ENCODE measurements around the gene ADRA2A.

Gene ADRA2A

DNA sequence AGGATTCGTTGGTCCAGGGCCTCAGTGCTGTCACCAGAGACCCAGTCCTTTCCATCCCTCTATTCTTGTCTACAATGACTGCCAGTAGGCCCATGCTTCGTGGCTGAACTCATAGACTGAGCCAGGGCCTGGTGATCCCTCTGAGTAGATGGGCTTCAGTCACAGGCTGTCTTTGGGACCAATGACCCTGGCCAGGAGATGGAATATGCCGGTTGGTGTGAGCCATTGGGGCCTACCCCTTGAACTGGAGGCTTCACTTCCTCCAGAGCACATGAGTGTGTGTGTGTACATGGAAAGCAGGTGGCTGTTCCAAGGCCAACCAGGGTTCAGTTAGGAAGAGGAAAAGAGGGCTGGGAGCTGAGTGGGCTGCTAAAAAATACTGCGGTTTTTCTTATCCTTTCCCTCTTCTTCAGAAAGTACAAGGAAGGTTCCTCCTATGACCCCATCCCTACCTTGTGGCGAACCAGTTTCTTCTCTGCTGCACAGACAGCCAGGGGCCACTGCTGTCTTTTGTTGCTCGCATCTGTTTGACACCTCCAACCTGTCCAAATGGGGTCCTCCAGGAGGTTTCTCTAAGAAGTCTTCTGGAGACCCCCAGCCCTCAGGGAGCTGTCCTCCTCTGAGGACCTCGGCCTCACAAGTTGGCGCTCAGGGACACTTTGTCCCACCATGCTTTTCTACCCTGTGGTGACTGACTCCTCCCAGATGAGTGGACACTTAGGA, 36.6 kb downstream of the ADRA2A start:
- DNase-seq: no peak

DNA sequence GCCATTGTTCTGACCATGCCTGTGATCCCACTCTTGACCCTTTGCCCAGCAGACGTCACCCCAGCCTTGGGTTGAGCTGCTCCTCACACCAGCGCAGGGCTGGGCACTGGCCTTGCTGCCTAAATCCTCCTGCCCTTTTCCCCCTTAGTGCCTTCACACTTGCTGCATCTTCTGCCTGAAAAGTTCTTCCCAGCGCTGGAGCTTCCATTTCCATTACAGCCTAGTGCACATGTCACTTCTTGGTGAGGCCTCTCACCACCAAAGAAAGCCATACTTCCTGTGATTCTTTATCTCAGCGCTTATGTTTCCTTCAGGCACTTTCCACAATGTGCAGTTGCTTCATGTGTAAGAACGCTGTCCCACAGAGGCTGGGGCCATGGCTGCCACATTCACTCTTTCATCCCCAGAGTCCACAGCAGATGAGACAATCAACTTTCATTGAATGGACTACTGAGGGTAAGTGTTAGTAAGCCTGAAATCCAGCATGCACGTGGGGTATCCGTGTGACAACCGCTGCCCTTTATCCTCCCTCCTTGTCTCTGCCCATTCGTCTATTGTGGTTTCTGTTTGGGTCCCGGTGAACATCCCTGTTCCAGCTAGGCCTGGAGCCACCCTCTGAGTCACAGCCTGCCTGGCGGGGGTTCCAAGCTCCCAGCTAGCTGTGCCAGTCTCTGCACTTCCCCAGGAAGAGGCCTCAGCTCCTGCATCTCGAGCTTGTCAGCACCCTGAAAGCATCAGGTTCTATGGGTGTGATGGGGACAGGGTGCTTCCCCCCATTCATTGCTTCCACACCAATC, 37.3 kb downstream of the ADRA2A start:
- DNase-seq: no peak

DNA sequence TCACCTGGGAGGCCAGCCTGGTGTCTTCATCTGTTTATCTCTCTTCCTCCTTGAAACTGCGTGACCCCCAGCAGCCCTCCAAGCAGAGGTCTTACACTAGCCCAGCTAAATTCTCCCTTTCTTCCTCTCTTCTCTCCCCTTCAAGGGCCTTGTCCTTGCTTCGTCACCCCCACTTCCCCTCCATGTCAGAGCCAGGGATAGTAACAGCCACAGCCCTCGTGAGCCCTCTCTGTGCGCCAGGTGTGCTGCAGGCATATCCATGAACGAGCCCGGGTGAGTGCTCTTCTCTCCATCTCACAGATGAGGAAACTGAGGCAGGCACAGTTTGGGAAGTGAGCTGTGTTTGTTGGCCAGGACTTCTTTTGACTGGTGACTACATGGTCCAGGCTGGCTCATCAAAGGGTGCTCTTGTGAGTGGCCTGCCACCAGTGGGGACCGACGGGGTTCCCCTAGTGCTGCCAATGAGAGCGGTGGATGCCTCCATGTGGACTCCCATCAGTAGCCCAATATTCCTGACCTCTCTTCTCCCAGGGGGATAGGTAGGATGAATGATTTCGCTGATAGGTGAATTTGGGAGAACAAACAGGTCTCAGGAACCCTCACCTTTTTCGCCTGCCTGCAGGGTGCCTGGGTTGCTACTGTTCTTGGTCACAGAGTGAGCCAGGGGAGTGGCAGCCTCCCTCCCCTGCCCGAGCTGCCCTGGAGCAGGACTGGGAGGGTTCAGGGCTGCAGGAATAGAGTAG, 38.1 kb downstream of the ADRA2A start:
- no peak for DNase-seq

DNA sequence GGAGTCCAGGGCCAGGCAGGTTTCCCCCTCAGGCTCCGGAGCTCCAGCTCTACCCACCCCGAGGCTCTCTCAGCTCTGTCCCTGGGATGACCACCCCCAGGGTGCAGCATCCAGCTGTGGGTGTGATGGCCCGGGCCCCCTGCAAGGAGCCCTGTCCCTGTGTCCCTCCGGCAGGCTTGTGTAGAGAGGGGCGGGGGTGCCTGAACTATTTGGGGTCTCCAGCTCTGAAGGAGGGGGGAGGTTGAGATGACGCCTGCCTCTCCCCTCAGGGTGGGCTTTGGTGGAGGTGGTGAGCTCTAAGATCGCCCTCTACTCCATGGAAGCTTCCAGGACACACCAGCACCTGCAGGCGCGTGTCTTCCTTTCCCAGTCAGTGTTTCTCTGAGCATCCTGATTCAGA, 39.4 kb downstream of the ADRA2A start:
- DNase-seq: no peak

DNA sequence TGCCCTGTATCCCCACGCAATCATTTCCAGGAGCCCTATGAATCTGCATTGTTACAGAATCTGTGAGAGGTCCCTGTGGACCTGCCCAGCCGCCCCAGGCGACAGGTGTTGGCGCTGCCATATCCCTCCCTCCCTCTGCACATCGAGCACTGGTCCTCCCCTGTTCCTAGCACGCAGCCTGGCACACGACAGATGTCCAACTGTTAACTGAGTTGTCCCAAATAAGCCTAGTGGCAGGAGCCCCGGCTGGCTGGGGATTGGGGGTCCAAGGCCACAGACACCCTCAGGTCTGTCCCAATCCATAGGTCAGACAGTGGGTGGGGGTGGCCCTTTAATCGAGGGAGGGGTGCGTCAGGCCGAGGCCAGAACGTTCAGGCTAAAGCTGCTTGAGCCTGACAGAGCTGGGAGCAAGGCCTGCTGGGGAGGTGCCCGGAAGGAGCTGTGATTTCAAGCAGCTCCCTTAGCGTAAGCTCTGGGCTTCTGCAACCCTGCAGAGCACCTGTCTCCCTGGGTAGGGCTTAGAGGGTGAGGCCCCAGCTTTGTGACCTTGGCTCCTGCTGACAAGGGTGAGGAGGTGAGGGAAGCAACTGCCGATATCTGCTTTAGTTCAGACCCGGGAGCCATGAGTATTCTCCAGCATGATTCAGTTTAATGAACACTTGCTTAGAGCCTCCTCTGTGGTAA, 40.1 kb downstream of the ADRA2A start:
- DNase-seq: no peak

DNA sequence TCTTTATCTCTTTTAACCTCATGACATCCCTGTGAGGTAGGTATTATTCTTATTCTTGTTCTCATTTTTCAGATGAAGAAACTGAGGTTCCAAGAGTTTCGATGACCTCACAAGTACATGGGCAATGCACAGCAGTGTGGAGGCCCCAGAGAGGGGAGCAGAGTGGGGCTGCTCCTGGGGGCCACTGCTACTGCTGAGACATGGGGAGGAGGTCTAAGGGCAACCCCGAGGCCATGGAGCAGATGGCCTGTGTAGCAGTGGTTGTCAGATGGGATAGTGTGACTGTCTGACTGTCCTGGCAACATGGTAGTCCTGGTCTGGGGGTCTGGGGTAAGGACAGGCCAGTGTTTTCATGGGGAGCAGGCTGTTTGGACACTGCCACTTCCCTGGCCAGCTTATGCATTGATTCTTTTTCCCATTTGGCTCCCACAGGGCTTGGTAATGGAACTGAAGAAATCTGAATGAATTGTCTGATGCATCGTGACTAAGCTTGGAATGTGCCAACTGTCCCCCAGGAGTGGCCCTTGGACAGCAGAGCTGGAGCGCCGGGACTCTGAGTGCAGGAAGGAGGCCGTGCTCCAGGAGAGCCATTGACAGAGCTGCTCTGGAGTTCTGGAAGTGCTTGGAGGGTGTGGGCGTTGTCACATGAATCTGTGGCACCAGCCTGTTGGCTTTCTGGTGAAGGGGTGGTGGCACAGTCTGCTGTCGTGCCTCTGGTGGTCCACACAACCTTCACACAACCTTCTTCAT, 40.9 kb downstream of the ADRA2A start:
- no peak for DNase-seq

DNA sequence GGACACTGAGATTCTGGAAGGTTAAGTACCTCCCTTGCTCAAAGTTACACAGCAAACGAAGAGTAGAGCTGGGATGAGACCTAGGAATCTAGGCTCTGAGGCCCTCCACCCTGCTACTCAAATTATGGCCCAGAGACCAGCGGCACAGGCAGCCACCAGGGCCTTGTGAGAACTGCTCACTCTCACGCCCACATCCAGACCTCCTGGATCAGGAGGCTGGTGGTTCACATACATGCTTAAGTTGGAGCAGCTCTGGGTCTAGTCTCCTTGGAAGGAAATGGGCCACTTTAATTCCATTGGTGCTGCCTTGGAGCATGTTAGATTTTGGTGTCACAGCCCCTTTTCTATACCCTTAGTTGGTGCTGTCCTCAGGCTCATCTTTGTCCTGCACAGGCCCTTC, 41.9 kb downstream of the ADRA2A start:
- no peak for DNase-seq

DNA sequence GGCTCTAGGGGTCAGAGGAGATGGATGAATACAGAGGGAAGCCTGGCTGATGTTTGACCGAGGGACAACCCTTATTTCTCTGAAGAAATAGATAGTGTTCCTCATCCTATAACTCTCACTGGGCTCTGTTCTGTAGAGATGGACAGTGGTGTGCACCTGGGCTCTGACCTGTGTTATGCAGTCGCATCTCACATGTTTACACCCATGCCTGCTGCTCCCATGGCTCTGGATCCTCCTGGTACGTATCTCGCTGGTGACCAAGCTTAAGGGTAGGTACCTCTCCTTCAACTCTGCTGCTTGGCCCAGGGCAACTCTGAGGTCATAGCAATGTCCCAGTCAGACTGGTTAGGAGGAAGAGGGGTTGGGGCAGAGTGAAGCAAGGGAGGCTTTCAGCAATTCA, 42.8 kb downstream of the ADRA2A start:
- no peak for DNase-seq

DNA sequence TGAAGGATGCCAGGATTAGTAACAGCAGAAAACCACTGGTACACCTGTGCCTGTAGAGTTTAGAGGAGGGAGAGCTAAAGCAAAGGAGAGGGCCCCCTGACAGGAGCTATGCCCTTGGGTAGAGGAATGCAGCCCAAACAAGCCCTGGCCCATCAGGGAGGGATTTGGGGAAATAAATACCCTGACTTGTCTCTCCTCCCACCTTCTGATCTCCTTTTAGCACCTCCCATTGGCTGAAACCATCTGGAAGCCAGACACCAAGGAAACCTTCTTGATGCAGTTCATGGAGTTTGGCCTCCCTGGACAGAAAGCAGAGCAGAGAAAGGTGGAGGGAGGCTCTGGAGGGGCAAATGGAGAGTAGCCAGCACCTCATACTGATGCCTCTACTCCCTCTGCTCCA, 45.3 kb downstream of the ADRA2A start:
- no peak for DNase-seq

DNA sequence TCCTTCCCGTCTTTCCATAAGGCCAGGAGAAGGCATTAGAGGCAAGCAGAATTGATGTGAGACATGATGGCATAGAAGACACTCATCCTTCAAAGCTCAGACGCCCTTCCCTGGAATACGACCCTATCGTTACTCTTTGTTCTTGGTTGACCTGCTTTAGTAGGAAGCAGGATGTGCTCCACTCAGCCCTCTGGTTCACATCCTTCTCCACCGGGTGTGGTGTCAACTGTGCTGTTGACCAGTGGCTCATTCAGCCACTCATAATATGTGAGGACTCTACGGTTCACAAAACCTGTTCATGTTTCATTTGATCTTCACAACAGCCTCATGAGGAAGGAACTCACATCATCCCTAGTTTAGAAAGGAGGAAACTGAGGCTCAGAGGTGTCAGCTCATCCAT, 47.1 kb downstream of the ADRA2A start:
- DNase-seq: no peak

DNA sequence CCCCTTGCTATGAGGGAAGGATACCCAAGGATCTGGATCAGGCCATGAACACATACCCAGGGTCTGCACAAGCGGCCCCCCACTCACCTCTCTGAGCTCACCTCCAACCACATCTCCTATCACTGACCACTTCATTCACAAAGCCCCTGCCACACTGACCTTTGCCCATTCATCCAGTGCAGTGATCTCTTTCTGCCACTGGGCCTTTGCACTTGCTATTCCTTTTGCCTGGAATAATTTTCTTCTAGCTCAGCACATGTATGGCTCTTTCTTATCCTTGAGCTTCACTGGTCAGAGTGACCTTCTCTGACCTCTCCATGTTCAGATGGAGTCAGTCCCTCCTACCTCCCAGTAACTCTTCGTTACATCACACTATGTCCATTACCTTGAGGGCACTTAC, 48.3 kb downstream of the ADRA2A start:
- DNase-seq: no peak

DNA sequence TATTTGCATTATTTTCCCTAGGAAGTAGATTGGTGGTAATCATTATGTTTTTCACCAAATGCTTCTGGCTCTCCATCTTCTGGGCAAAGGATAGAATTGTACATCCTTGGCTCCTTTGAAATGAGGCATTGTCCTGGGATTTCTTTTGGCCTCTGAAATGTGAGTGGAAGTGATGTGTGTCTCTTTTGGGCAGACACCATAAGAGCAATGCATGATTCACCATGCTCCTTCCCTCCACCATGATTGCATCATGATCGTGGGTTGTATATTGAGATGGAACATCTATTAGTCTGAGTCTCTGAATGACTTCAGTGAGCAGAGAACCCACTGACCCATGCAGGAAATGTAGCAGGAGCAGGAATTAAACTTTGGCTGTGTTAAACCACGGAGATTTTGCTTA, 49.2 kb downstream of the ADRA2A start:
- DNase-seq: no peak

DNA sequence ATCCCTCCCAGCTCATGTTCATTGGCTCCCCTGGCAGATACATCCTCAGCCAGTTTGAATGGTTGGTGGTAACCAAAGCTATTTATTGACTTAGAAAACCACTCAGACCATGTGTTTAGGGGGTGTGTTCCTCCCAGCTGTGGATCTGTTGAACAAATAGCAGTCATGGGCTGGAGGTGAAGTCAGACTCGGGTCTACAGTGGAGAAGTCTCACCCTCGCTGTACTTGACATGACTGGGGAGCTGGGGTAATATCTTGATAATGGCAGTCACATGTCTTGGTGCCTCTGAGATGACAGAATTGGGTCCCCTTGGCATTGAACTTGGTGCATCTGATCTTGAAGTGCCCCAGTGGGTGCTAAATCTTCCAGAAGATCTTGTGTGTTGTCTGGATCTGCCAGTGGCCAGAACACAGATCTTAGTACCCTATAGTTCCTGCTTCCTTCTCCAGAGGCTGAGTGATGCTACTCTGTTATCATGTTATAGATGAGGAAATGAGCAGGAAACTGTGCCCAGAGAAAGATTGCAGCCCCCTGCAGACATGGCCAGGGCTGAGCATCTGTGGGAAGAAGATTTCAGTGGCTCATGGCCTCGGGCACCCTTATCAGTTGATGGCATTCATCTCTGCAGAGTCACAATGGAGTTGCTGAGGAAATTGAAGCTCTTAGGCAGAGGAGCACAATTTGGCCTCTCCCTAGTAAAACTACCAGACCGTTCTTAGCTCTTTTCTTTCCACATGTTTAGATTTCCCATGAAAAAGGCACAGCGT, 50.4 kb downstream of the ADRA2A start:
- DNase-seq: no peak

DNA sequence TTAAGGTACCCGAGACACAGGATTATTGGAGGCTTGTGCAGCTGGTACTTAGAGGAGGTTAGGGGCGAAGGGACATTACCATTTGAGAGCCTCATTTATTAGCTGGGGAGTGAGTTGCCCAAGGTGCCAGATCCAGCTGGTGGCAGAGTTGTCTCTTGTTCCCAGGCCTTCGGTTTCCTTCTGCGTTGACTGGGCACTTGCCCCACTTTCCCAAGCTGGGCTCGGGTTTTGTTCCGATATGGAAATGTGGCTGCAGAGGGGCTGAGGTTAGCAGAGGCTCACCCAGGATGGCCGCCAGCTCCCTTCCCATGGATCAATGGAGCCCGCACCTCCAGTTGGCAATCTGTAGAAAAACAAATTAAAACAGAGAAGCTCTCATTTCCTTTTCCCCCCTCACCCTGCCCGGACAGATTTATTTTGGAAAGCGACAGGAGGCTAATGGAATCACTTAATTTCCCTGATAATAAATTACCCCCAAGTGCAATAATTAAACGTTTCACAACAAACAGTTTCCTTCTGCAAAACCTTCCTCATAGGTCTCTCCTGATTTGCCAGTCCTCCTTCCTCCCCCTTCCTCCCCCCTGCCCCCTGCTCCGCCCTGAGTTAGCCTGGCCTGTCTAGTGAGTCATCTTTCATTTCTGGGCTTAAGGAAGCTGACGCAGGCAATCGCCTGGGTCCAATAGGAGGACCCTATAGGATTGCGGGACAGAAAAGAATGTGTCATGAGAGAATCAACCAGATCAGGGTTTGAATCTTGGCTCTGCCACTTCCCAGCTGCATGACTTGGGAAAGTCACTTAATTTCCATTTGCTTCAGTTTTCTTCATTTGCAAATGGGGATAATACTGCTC, 51.7 kb downstream of the ADRA2A start:
- DNase-seq: no peak

DNA sequence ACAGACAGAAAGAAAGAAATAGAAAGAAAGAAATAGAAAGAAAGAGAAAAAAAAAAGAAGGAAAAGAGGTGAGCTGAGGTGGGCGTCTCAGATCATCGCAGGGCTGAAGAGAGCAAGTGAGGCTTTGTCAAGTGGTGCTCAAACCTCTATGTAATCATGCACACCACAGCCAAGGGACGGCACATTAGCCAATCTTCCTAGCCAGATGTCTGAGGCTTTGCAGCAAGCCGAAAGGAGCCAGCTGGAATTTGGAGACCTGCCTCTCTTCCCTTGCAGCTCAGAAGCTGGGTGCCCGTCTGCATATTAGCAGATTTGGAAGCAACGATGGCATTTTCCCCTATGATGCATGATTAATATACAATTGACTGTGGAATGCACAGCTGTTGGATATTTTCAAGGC, 52.5 kb downstream of the ADRA2A start:
- no peak for DNase-seq

DNA sequence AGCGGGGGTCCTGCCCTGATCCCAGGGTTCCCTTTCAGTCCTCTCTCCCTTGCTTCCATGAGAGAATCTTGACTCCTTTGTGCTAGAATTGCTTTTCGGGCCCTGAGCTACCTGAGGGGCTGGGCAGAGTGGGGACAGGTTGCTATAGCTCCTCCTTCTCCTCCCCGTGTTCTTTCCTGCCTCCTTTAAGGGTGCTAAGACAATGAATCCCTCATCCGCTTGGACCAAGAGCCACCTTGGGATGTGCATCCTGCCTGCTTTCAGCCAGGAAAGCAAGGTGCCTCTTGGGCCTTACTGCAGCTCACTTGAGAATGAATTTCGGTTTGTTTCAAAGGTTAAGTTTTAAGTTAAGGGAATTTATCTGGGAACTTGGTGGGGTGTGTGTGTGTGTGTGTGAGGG, 53.6 kb downstream of the ADRA2A start:
- DNase-seq: no peak

Measured in stimulated activated CD4-positive, alpha-beta T cell treated with anti-CD3 and anti-CD28 coated beads, Interleukin-4, amount 100 ng/mL, for 24 hours (primary cell).